H9 (cell line): ENCODE data around the gene AGT. TPM values are rescaled to one million over a fixed set of nuclear protein-coding genes. Genes with fewer than 3 reads are reported as not detected.

Experiments
- DNase-seq: peaks from one replicate; pipeline ENCODE4 v3.0.0-alpha.2; 2017
- H2AFZ ChIP-seq: one replicate; pipeline ENCODE4 v1.6.1; 2013; ENCODE audit warnings: mild to moderate bottlenecking, low read length, control low read depth, moderate library complexity
- H2AK5ac ChIP-seq: 2 replicates; pipeline ENCODE4 v1.6.1; 2013; ENCODE audit warnings: low read length, control low read depth, mixed read lengths; ENCODE audit not compliant: insufficient read length
- H2BK120ac ChIP-seq: one replicate; pipeline ENCODE4 v1.6.1; 2013; ENCODE audit warnings: low read depth, mild to moderate bottlenecking, low read length, control low read depth, inconsistent platforms; ENCODE audit not compliant: poor library complexity, severe bottlenecking
- H2BK12ac ChIP-seq: 2 replicates; pipeline ENCODE4 v1.6.1; 2013; ENCODE audit warnings: low read length, control low read depth, mixed read lengths, low read depth; ENCODE audit not compliant: insufficient read length
- H2BK15ac ChIP-seq: 2 replicates; pipeline ENCODE4 v1.6.1; 2013; ENCODE audit warnings: low read depth, low read length, control low read depth
- H2BK20ac ChIP-seq: one replicate; pipeline ENCODE4 v1.6.1; 2013; ENCODE audit warnings: low read depth, mild to moderate bottlenecking, low read length, control low read depth, inconsistent platforms; ENCODE audit not compliant: poor library complexity, severe bottlenecking
- H2BK5ac ChIP-seq: 2 replicates; pipeline ENCODE4 v1.6.1; 2013; ENCODE audit warnings: low read length, control low read depth, mixed read lengths; ENCODE audit not compliant: insufficient read length
- H3K14ac ChIP-seq: 2 replicates; pipeline ENCODE4 v1.6.1; 2013; ENCODE audit warnings: low read length, control low read depth; ENCODE audit not compliant: insufficient read depth
- H3K18ac ChIP-seq: 2 replicates; pipeline ENCODE4 v1.6.1; 2013; ENCODE audit warnings: low read depth, mild to moderate bottlenecking, mixed read lengths, low read length, control low read depth; ENCODE audit not compliant: insufficient read length
- H3K23ac ChIP-seq: 2 replicates; pipeline ENCODE4 v1.6.1; 2013; ENCODE audit warnings: low read length, control low read depth, mixed read lengths, low read depth; ENCODE audit not compliant: insufficient read length
- H3K23me2 ChIP-seq: 2 replicates; pipeline ENCODE4 v1.6.1; 2013; ENCODE audit warnings: low read depth, mild to moderate bottlenecking, mixed read lengths, low read length, control low read depth; ENCODE audit not compliant: insufficient read length, poor library complexity, severe bottlenecking
- H3K27ac ChIP-seq: 2 replicates; pipeline ENCODE4 v1.5.1; 2013; ENCODE audit warnings: low read length, control low read depth, mixed read lengths, low read depth; ENCODE audit not compliant: insufficient read length
- H3K27me3 ChIP-seq: 2 replicates; pipeline ENCODE4 v1.6.1; 2013; ENCODE audit warnings: low read length, control low read depth, inconsistent platforms; ENCODE audit not compliant: insufficient read depth
- H3K4ac ChIP-seq: 2 replicates; pipeline ENCODE4 v1.6.1; 2013; ENCODE audit warnings: low read depth, mild to moderate bottlenecking, control low read depth, inconsistent platforms, low read length, moderate library complexity
- H3K4me1 ChIP-seq: 2 replicates; pipeline ENCODE4 v1.6.1; 2013; ENCODE audit warnings: low read length, control low read depth, inconsistent platforms; ENCODE audit not compliant: insufficient read depth
- H3K4me2 ChIP-seq: 2 replicates; pipeline ENCODE4 v1.6.1; 2013; ENCODE audit warnings: low read length, control low read depth, mixed read lengths; ENCODE audit not compliant: insufficient read length, insufficient read depth
- H3K56ac ChIP-seq: 2 replicates; pipeline ENCODE4 v1.6.1; 2013; ENCODE audit warnings: low read depth, mild to moderate bottlenecking, mixed read lengths, low read length, control low read depth; ENCODE audit not compliant: insufficient read length
- H3K79me1 ChIP-seq: 2 replicates; pipeline ENCODE4 v1.6.1; 2013; ENCODE audit warnings: low read depth, mild to moderate bottlenecking, moderate library complexity, low read length, control low read depth, inconsistent platforms; ENCODE audit not compliant: insufficient read depth, poor library complexity, severe bottlenecking
- H3K79me2 ChIP-seq: 2 replicates; pipeline ENCODE4 v1.6.1; 2013; ENCODE audit warnings: low read length, control low read depth, inconsistent platforms; ENCODE audit not compliant: insufficient read depth
- H3K9ac ChIP-seq: 2 replicates; pipeline ENCODE4 v1.6.1; 2013; ENCODE audit warnings: low read length, control low read depth, mixed read lengths; ENCODE audit not compliant: insufficient read length; ENCODE audit errors: extremely low read depth
- H3K9me3 ChIP-seq: one replicate; pipeline ENCODE4 v1.6.1; 2013; ENCODE audit warnings: low read depth, low read length, inconsistent platforms; ENCODE audit not compliant: control insufficient read depth
- H3T11ph ChIP-seq: one replicate; pipeline ENCODE4 v1.6.1; 2013; ENCODE audit warnings: mild to moderate bottlenecking, low read length, control low read depth, inconsistent platforms
- H4K20me1 ChIP-seq: one replicate; pipeline ENCODE4 v1.6.1; 2013; ENCODE audit not compliant: control insufficient read depth, insufficient read length, insufficient read depth
- H4K5ac ChIP-seq: 2 replicates; pipeline ENCODE4 v1.6.1; 2013; ENCODE audit warnings: low read depth, mild to moderate bottlenecking, mixed read lengths, low read length, control low read depth; ENCODE audit not compliant: insufficient read length
- H4K8ac ChIP-seq: replicated peaks from 2 replicates; pipeline ENCODE4 v1.6.1; 2013; ENCODE audit warnings: low read length, control low read depth, mixed read lengths, low read depth; ENCODE audit not compliant: insufficient read length
- H4K91ac ChIP-seq: 2 replicates; pipeline ENCODE4 v1.6.1; 2013; ENCODE audit warnings: low read depth, mild to moderate bottlenecking, moderate library complexity, mixed read lengths, low read length, control low read depth; ENCODE audit not compliant: insufficient read length
- H3K27ac Mint-ChIP-seq, 3 experiments: 2 replicates in 2 of 3; 3 replicates in 1 of 3; pipeline ENCODE4 v1.8.0; 2020 to 2021; ENCODE audit warnings: mixed read lengths in 3 of 3, mild to moderate bottlenecking in 1 of 3, moderate library complexity in 1 of 3
- H3K27me3 Mint-ChIP-seq: 2 replicates; pipeline ENCODE4 v1.8.0; 2021; ENCODE audit warnings: low read depth, mild to moderate bottlenecking, moderate library complexity, mixed read lengths
- H3K36me3 Mint-ChIP-seq, 3 experiments: 2 replicates in 2 of 3; 3 replicates in 1 of 3; pipeline ENCODE4 v1.8.0; 2020 to 2021; ENCODE audit warnings: low read depth in 3 of 3, mixed read lengths in 3 of 3; ENCODE audit not compliant: insufficient read depth in 1 of 3
- H3K4me1 Mint-ChIP-seq, 2 experiments: 2 replicates each; pipeline ENCODE4 v1.8.0; 2020; ENCODE audit warnings: mixed read lengths in 2 of 2
- H3K4me3 Mint-ChIP-seq, 2 experiments: 2 replicates in 1 of 2; 3 replicates in 1 of 2; pipeline ENCODE4 v1.8.0; 2020 to 2021; ENCODE audit warnings: mild to moderate bottlenecking in 2 of 2, mixed read lengths in 2 of 2, moderate library complexity in 1 of 2
- H3K9me3 Mint-ChIP-seq, 2 experiments: 2 replicates in 1 of 2; 3 replicates in 1 of 2; pipeline ENCODE4 v1.8.0; 2020; ENCODE audit warnings: mild to moderate bottlenecking in 2 of 2, mixed read lengths in 2 of 2, moderate library complexity in 1 of 2
- CTCF ChIP-seq: fragments of 200-600 bp; sonication (generic); conservative IDR thresholded peaks from 3 replicates; pipeline ENCODE4 v1.8.0; 2021; ENCODE audit warnings: antibody characterized with exemption, mild to moderate bottlenecking
- WGBS: extraction: QIAGEN DNeasy Blood & Tissue Kit; methylation state at CpG from one replicate; pipeline ENCODE4 v1.1.7; 2013; ENCODE audit warnings: missing lambda C conversion rate, low lambda C conversion rate, mixed read lengths; ENCODE audit not compliant: insufficient read length; ENCODE audit errors: extremely low coverage; 5-methylcytosine and 5-hydroxymethylcytosine counted together
- total RNA-seq: library from RNA; stranded (reverse); gene quantifications from 2 replicates; pipeline ENCODE4 v1.2.1, GENCODE V29; 2021

Gene AGT
- total RNA-seq, 1 experiment from 2014 or later = not detected

DNA sequence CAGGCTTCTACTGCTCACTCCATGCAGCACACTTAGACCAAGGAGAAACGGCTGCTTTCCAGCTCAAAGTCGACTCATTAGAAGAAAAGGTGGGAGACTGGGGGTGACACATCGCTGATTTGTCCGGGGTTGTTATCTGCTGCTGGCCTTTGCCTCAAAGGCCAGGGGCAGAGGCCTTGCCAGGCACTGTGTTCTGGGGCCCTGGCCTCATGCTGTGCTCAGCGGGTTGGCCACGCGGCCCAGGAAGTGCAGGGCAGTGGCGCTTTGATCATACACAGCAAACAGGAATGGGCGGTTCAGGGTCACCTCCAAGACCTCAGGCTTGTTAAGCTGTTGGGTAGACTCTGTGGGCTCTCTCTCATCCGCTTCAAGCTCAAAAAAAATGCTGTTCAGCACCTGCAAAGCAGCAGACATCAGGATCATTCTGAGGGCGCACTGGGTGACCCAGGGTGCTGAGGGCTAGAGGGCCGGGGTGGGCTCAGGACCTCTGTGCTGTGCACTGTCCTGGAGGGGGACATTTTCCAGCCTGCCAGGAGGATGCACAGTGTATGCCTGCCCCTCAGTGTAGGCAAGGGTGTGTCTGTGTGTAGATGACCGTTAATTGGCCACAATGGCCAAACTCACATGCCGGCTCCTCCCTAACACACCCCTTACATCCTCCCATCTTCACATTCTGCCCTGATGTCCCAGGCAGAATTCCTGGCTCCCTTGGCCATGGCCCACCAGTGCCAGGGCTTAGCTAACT, 10.8 kb downstream of the AGT start:
- H3K4me2 ChIP-seq = no peak overlapping the region
- no peak overlapping the region for H2BK15ac ChIP-seq
- no peak overlapping the region for H2BK5ac ChIP-seq
- H3K18ac ChIP-seq = no peak overlapping the region
- H2BK20ac ChIP-seq = no peak overlapping the region
- H2AK5ac ChIP-seq = no peak overlapping the region
- Mint-ChIP-seq H3K9me3 (no peaks in the 10 kb centered on the region), H3K4me1 (peaks cover 5 to 9% of the 10 kb centered on the region in 2 experiments; a peak in 2 of 4 replicates), H3K27ac (peak overlapping the region in 1 of 3 experiments; percentile 29; a peak in 1 of 7 replicates), H3K27me3 (peaks cover 36% of the 10 kb centered on the region), H3K4me3 (no peak overlapping the region), H3K36me3 (no peaks in the 10 kb centered on the region)
- no peaks in the 10 kb centered on the region for H3K79me1 ChIP-seq
- no peak overlapping the region for H2AFZ ChIP-seq
- no peak overlapping the region for H3T11ph ChIP-seq
- no peak overlapping the region for H2BK12ac ChIP-seq
- no peak for TF ChIP-seq CTCF
- H4K20me1 ChIP-seq = no peaks in the 10 kb centered on the region
- no peak overlapping the region for H2BK120ac ChIP-seq
- no peak overlapping the region for H3K4ac ChIP-seq
- H3K56ac ChIP-seq = no peak overlapping the region
- no CpG with 5 or more reads among the region's 14 CpGs for WGBS
- no peak overlapping the region for H3K23ac ChIP-seq
- H4K8ac ChIP-seq = no peak overlapping the region
- H4K5ac ChIP-seq = no peak overlapping the region
- H3K9ac ChIP-seq = no peak overlapping the region
- no peaks in the 10 kb centered on the region for H3K27me3 ChIP-seq
- H3K4me1 ChIP-seq = no peaks in the 10 kb centered on the region
- no peaks in the 10 kb centered on the region for H3K79me2 ChIP-seq
- no peak for DNase-seq
- no peak overlapping the region for H3K27ac ChIP-seq
- no peaks in the 10 kb centered on the region for H3K9me3 ChIP-seq
- no peak overlapping the region for H3K14ac ChIP-seq
- no peaks in the 10 kb centered on the region for H3K23me2 ChIP-seq
- no peak overlapping the region for H4K91ac ChIP-seq
